Measurements from ENCODE around the gene ANTXR1.

GRCh38 chr2:69065735-69066336 is 52.9 kb downstream of the ANTXR1 start:
- TF ChIP-seq CREB5 (CRISPR knock-in tag; IDR thresholded peaks at IDR 0.05; ENCODE audit: low read depth), result no peak
- TF ChIP-seq BACH2 (CRISPR knock-in tag; IDR thresholded peaks at IDR 0.05; ENCODE audit: borderline replicate concordance), result no peak
- no peak for TF ChIP-seq ZFP30 (CRISPR knock-in tag; IDR thresholded peaks at IDR 0.05)
- TF ChIP-seq ISL1 (CRISPR knock-in tag; IDR thresholded peaks at IDR 0.05), result no peak
- no peak for TF ChIP-seq TCF4 (CRISPR knock-in tag; IDR thresholded peaks at IDR 0.05; ENCODE audit: borderline replicate concordance)
- TF ChIP-seq PPARA (CRISPR knock-in tag; IDR thresholded peaks at IDR 0.05; ENCODE audit: borderline replicate concordance), result no peak
- no peak for TF ChIP-seq SNAI2 (CRISPR knock-in tag; IDR thresholded peaks at IDR 0.05)
